GM12878 (cell line): ENCODE measurements around the gene HJURP.

Source experiments
- CEBPB ChIP-seq, 2 experiments: fragments of 150-350 bp in 1 of 2; IDR thresholded peaks; 2 replicates each; pipeline ENCODE4 v1.6.1; 2012 to 2014; ENCODE audit warnings: low read depth in 2 of 2, low read length in 2 of 2, borderline replicate concordance in 1 of 2, inconsistent platforms in 1 of 2
- CHD2 ChIP-seq: IDR thresholded peaks from 2 replicates; pipeline ENCODE4 v1.6.1; 2011; ENCODE audit warnings: low read depth, low read length, improper control_type of control experiment, borderline replicate concordance
- EZH2 ChIP-seq: IDR thresholded peaks from 2 replicates; pipeline ENCODE4 v1.6.1; 2012; ENCODE audit warnings: low read depth, mild to moderate bottlenecking, control low read depth, inconsistent platforms, low read length, borderline replicate concordance; ENCODE audit not compliant: control insufficient read depth
- FOXK2 ChIP-seq: fragments of 450-650 bp; IDR thresholded peaks from 2 replicates; pipeline ENCODE4 v1.6.1; 2017; ENCODE audit warnings: mild to moderate bottlenecking, moderate library complexity
- POLR2A ChIP-seq: IDR thresholded peaks from 2 replicates; pipeline ENCODE4 v1.6.1; 2011; ENCODE audit warnings: low read depth, mild to moderate bottlenecking, low read length
- SUZ12 ChIP-seq: fragments of 200-600 bp; sonication (generic); IDR thresholded peaks from one replicate; pipeline ENCODE4 v1.6.1; 2018; ENCODE audit warnings: antibody characterized with exemption, mild to moderate bottlenecking; ENCODE audit not compliant: unreplicated experiment
- TCF3 ChIP-seq: IDR thresholded peaks from 2 replicates; pipeline ENCODE4 v1.6.1; 2012; ENCODE audit warnings: low read depth, mild to moderate bottlenecking, low read length, borderline replicate concordance; ENCODE audit not compliant: insufficient read depth
- TF ChIP-seq, protein P1 (sequence below): fragments of 450-650 bp; formaldehyde crosslinking; IDR thresholded peaks from 2 replicates; pipeline ENCODE4 v1.5.0; 2022; ENCODE audit warnings: mild to moderate bottlenecking, missing genetic modification characterization
- TF ChIP-seq, protein P2 (sequence below), 3 experiments: IDR thresholded peaks in 2 of 3; conservative IDR thresholded peaks in 1 of 3; 2 replicates each; pipeline ENCODE4 v1.5.1; 2011; ENCODE audit warnings: low read depth in 3 of 3, low read length in 3 of 3, mild to moderate bottlenecking in 3 of 3, control low read depth in 2 of 3, moderate library complexity in 2 of 3, inconsistent platforms in 1 of 3, mixed read lengths in 1 of 3; ENCODE audit not compliant: control insufficient read depth in 2 of 3, insufficient read depth in 1 of 3; ENCODE audit errors: extremely low read depth in 1 of 3
- TF ChIP-seq, protein P3 (sequence below): IDR thresholded peaks from 2 replicates; pipeline ENCODE4 v1.6.1; 2012; ENCODE audit warnings: low read depth, low read length, improper control_type of control experiment
- TF ChIP-seq, protein P4 (sequence below): fragments of 150-350 bp; IDR thresholded peaks from 2 replicates; pipeline ENCODE4 v1.6.1; 2014; ENCODE audit warnings: mild to moderate bottlenecking, low read depth, low read length
- TF ChIP-seq, protein P5 (sequence below): IDR thresholded peaks from 2 replicates; pipeline ENCODE4 v1.6.1; 2012; ENCODE audit warnings: low read depth, low read length, improper control_type of control experiment

DNA sequence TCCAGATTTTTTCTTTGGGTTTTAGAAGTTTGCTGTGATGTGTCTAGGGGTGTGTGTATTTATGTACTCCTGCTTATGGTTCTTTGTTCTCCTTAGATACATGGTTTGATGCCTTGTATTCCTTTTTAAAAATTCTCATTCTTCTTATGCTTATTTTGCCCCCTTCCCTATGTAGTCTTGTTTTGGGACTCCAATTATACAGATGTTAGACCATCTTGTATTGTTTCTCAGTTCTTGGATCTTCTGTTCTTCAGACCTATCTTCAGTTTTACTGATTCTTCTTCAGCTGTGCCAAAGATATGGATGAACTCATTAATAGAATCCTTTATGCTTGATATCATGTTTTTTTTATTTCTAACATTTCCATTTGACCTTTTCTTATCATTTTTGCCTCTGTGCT, 28.0 kb upstream of the HJURP start:
- TF ChIP-seq, protein P1, sequence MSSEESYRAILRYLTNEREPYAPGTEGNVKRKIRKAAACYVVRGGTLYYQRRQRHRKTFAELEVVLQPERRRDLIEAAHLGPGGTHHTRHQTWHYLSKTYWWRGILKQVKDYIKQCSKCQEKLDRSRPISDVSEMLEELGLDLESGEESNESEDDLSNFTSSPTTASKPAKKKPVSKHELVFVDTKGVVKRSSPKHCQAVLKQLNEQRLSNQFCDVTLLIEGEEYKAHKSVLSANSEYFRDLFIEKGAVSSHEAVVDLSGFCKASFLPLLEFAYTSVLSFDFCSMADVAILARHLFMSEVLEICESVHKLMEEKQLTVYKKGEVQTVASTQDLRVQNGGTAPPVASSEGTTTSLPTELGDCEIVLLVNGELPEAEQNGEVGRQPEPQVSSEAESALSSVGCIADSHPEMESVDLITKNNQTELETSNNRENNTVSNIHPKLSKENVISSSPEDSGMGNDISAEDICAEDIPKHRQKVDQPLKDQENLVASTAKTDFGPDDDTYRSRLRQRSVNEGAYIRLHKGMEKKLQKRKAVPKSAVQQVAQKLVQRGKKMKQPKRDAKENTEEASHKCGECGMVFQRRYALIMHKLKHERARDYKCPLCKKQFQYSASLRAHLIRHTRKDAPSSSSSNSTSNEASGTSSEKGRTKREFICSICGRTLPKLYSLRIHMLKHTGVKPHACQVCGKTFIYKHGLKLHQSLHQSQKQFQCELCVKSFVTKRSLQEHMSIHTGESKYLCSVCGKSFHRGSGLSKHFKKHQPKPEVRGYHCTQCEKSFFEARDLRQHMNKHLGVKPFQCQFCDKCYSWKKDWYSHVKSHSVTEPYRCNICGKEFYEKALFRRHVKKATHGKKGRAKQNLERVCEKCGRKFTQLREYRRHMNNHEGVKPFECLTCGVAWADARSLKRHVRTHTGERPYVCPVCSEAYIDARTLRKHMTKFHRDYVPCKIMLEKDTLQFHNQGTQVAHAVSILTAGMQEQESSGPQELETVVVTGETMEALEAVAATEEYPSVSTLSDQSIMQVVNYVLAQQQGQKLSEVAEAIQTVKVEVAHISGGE (CRISPR knock-in tag), result no peak
- TF ChIP-seq, protein P2, sequence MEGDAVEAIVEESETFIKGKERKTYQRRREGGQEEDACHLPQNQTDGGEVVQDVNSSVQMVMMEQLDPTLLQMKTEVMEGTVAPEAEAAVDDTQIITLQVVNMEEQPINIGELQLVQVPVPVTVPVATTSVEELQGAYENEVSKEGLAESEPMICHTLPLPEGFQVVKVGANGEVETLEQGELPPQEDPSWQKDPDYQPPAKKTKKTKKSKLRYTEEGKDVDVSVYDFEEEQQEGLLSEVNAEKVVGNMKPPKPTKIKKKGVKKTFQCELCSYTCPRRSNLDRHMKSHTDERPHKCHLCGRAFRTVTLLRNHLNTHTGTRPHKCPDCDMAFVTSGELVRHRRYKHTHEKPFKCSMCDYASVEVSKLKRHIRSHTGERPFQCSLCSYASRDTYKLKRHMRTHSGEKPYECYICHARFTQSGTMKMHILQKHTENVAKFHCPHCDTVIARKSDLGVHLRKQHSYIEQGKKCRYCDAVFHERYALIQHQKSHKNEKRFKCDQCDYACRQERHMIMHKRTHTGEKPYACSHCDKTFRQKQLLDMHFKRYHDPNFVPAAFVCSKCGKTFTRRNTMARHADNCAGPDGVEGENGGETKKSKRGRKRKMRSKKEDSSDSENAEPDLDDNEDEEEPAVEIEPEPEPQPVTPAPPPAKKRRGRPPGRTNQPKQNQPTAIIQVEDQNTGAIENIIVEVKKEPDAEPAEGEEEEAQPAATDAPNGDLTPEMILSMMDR (IDR thresholded peaks at IDR 0.05 in 2 of 3, conservative IDR thresholded peaks at IDR 0.05 in 1 of 3; ENCODE audit: control insufficient read depth in 2 of 3, extremely low read depth in 1 of 3, insufficient read depth in 1 of 3, low read depth in 3 of 3, low read length in 3 of 3), result no peak
- TF ChIP-seq SUZ12 (no peak), CEBPB (IDR thresholded peaks at IDR 0.05; ENCODE audit: borderline replicate concordance in 1 of 2, low read depth in 2 of 2, low read length in 2 of 2) (no peak), TCF3 (no peak), FOXK2 (no peak), CHD2 (no peak), EZH2 (no peak), POLR2A (no peak)
- TF ChIP-seq, protein P3, sequence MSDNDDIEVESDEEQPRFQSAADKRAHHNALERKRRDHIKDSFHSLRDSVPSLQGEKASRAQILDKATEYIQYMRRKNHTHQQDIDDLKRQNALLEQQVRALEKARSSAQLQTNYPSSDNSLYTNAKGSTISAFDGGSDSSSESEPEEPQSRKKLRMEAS, result no peak
- TF ChIP-seq, protein P4, sequence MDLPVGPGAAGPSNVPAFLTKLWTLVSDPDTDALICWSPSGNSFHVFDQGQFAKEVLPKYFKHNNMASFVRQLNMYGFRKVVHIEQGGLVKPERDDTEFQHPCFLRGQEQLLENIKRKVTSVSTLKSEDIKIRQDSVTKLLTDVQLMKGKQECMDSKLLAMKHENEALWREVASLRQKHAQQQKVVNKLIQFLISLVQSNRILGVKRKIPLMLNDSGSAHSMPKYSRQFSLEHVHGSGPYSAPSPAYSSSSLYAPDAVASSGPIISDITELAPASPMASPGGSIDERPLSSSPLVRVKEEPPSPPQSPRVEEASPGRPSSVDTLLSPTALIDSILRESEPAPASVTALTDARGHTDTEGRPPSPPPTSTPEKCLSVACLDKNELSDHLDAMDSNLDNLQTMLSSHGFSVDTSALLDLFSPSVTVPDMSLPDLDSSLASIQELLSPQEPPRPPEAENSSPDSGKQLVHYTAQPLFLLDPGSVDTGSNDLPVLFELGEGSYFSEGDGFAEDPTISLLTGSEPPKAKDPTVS, result no peak
- TF ChIP-seq, protein P5, sequence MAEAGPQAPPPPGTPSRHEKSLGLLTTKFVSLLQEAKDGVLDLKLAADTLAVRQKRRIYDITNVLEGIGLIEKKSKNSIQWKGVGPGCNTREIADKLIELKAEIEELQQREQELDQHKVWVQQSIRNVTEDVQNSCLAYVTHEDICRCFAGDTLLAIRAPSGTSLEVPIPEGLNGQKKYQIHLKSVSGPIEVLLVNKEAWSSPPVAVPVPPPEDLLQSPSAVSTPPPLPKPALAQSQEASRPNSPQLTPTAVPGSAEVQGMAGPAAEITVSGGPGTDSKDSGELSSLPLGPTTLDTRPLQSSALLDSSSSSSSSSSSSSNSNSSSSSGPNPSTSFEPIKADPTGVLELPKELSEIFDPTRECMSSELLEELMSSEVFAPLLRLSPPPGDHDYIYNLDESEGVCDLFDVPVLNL, result no peak
